ENCODE data around the gene MBTPS2. TPM values are rescaled to one million over a fixed set of nuclear protein-coding genes. Genes with fewer than 3 reads are reported as not detected.

The MBTPS2 gene
- total and polyA plus RNA-seq, 4 donors: 5.6 to 13.5 (median 9.9) TPM

GRCh38 chrX:21926116-21926515 lies 86.7 kb downstream of the MBTPS2 start:
- peak overlapping the region in 1 of 2 donors; percentile 31 for H3K9ac ChIP-seq (ENCODE audit: low read depth in 1 of 2, low read length in 2 of 2)
- H3K4me1 ChIP-seq (ENCODE audit: control insufficient read depth in 4 of 4, insufficient read depth in 4 of 4, low read length in 3 of 4): no peaks in the 10 kb centered on the region
- no peaks in the 10 kb centered on the region for H3K36me3 ChIP-seq (ENCODE audit: control insufficient read depth in 4 of 4, insufficient read depth in 3 of 4, low read depth in 1 of 4, low read length in 3 of 4)
- 17% methylated on average over 3 of the region's 3 CpGs for WGBS
- TF ChIP-seq, protein P1, sequence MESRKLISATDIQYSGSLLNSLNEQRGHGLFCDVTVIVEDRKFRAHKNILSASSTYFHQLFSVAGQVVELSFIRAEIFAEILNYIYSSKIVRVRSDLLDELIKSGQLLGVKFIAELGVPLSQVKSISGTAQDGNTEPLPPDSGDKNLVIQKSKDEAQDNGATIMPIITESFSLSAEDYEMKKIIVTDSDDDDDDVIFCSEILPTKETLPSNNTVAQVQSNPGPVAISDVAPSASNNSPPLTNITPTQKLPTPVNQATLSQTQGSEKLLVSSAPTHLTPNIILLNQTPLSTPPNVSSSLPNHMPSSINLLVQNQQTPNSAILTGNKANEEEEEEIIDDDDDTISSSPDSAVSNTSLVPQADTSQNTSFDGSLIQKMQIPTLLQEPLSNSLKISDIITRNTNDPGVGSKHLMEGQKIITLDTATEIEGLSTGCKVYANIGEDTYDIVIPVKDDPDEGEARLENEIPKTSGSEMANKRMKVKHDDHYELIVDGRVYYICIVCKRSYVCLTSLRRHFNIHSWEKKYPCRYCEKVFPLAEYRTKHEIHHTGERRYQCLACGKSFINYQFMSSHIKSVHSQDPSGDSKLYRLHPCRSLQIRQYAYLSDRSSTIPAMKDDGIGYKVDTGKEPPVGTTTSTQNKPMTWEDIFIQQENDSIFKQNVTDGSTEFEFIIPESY (IDR thresholded peaks at IDR 0.05): no peak
- TF ChIP-seq YY1 (IDR thresholded peaks at IDR 0.05) (no peak), GABPA (IDR thresholded peaks at IDR 0.05 in 1 of 2, conservative IDR thresholded peaks at IDR 0.05 in 1 of 2) (no peak), HNF4A (conservative IDR thresholded peaks at IDR 0.05) (peak in 1 of 2 donors; percentile 3), FOXA2 (IDR thresholded peaks at IDR 0.05) (no peak), NR2F2 (IDR thresholded peaks at IDR 0.05) (no peak), TAF1 (conservative IDR thresholded peaks at IDR 0.05) (no peak), EGR1 (IDR thresholded peaks at IDR 0.05; ENCODE audit: low read depth in 2 of 2) (no peak), CTCF (IDR thresholded peaks at IDR 0.05; ENCODE audit: low read depth, low read length, missing input control) (no peak), JUND (IDR thresholded peaks at IDR 0.05) (no peak), RAD21 (IDR thresholded peaks at IDR 0.05) (no peak), FOXA1 (IDR thresholded peaks at IDR 0.05) (no peak)
- TF ChIP-seq, protein P2, sequence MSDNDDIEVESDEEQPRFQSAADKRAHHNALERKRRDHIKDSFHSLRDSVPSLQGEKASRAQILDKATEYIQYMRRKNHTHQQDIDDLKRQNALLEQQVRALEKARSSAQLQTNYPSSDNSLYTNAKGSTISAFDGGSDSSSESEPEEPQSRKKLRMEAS (IDR thresholded peaks at IDR 0.05): no peak
- TF ChIP-seq, protein P3, sequence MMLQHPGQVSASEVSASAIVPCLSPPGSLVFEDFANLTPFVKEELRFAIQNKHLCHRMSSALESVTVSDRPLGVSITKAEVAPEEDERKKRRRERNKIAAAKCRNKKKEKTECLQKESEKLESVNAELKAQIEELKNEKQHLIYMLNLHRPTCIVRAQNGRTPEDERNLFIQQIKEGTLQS (IDR thresholded peaks at IDR 0.05): no peak
- TF ChIP-seq, protein P4, sequence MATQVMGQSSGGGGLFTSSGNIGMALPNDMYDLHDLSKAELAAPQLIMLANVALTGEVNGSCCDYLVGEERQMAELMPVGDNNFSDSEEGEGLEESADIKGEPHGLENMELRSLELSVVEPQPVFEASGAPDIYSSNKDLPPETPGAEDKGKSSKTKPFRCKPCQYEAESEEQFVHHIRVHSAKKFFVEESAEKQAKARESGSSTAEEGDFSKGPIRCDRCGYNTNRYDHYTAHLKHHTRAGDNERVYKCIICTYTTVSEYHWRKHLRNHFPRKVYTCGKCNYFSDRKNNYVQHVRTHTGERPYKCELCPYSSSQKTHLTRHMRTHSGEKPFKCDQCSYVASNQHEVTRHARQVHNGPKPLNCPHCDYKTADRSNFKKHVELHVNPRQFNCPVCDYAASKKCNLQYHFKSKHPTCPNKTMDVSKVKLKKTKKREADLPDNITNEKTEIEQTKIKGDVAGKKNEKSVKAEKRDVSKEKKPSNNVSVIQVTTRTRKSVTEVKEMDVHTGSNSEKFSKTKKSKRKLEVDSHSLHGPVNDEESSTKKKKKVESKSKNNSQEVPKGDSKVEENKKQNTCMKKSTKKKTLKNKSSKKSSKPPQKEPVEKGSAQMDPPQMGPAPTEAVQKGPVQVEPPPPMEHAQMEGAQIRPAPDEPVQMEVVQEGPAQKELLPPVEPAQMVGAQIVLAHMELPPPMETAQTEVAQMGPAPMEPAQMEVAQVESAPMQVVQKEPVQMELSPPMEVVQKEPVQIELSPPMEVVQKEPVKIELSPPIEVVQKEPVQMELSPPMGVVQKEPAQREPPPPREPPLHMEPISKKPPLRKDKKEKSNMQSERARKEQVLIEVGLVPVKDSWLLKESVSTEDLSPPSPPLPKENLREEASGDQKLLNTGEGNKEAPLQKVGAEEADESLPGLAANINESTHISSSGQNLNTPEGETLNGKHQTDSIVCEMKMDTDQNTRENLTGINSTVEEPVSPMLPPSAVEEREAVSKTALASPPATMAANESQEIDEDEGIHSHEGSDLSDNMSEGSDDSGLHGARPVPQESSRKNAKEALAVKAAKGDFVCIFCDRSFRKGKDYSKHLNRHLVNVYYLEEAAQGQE (IDR thresholded peaks at IDR 0.05): peak; percentile 15
- DNase-seq (ENCODE audit: low spot score): no peak
- peaks cover 0 to 1% (median 0%) of the 10 kb centered on the region in 4 donors for H3K9me3 ChIP-seq (ENCODE audit: control insufficient read depth in 4 of 4, low read length in 3 of 4)
- peak overlapping the region; percentile 65 to 72 for H3K27ac ChIP-seq (ENCODE audit: low read depth in 1 of 2, low read length in 2 of 2)
- H3K27me3 ChIP-seq (ENCODE audit: control insufficient read depth in 4 of 4, insufficient read depth in 4 of 4, low read length in 3 of 4): no peaks in the 10 kb centered on the region
- peak overlapping the region in 2 of 3 donors; percentile 25 to 51 for H3K4me3 ChIP-seq (ENCODE audit: low read depth in 1 of 3, low read length in 3 of 3)

Data from liver (tissue), 9 donors.